H1 (cell line): ENCODE data around the gene ZNF490. TPM values are rescaled to one million over a fixed set of nuclear protein-coding genes. Genes with fewer than 3 reads are reported as not detected.

Experiments used
- CTCF ChIA-PET: fragments of 300-600 bp; sonication (Branson Sonifier 250); formaldehyde crosslinking; loops from one replicate; lab custom pipeline; 2021; ENCODE audit not compliant: partially characterized antibody; lab: Charles Lee
- POLR2A ChIA-PET: fragments of 300-600 bp; sonication (Branson Sonifier 250); formaldehyde crosslinking; loops from one replicate; lab custom pipeline; 2021; ENCODE audit warnings: inconsistent platforms; ENCODE audit not compliant: partially characterized antibody; lab: Charles Lee
- DNase-seq, 2 experiments: peaks; one replicate each; pipeline versions ENCODE4 v3.0.0 to v3.0.0-alpha.2; 2010 to 2022; ENCODE audit warnings: low spot score in 2 of 2, low read depth in 1 of 2, mixed read lengths in 1 of 2
- FAIRE-seq: peaks from 2 replicates; lab custom pipeline; 2011; peaks lifted over from hg19 to GRCh38; lab: Jason Lieb, UNC
- H2AFZ ChIP-seq: 2 replicates; pipeline ENCODE4 v1.8.1; 2012; ENCODE audit warnings: low read length, inconsistent platforms
- H2AK5ac ChIP-seq: 2 replicates; pipeline ENCODE4 v1.6.1; 2013; ENCODE audit warnings: low read depth, low read length
- H2BK120ac ChIP-seq: replicated peaks from 2 replicates; pipeline ENCODE3; 2013; ENCODE audit warnings: low read depth, low read length, inconsistent platforms
- H2BK12ac ChIP-seq: 2 replicates; pipeline ENCODE4 v1.6.1; 2013; ENCODE audit warnings: low read depth, low read length
- H2BK15ac ChIP-seq: 2 replicates; pipeline ENCODE4 v1.6.1; 2013; ENCODE audit warnings: low read length
- H2BK20ac ChIP-seq: 2 replicates; pipeline ENCODE4 v1.6.1; 2013; ENCODE audit warnings: low read length
- H2BK5ac ChIP-seq: 2 replicates; pipeline ENCODE4 v1.6.1; 2013; ENCODE audit warnings: low read depth, low read length
- H3K14ac ChIP-seq: 2 replicates; pipeline ENCODE4 v1.6.1; 2013; ENCODE audit warnings: inconsistent platforms; ENCODE audit not compliant: insufficient read length
- H3K18ac ChIP-seq: 2 replicates; pipeline ENCODE4 v1.6.1; 2013; ENCODE audit warnings: low read length; ENCODE audit errors: extremely low read depth
- H3K23ac ChIP-seq: 2 replicates; pipeline ENCODE4 v1.6.1; 2013; ENCODE audit warnings: inconsistent platforms; ENCODE audit not compliant: insufficient read length
- H3K23me2 ChIP-seq: 2 replicates; pipeline ENCODE4 v1.6.1; 2013; ENCODE audit warnings: low read depth, low read length
- H3K27ac ChIP-seq: 2 replicates; pipeline ENCODE4 v1.6.1; 2011; ENCODE audit warnings: low read depth, low read length, inconsistent platforms
- H3K27me3 ChIP-seq, 4 experiments: replicated peaks in 1 of 4; 1 replicate in 1 of 4; 2 replicates in 3 of 4; pipeline versions ENCODE4 v1.6.1 to v1.8.1; 2011 to 2013; ENCODE audit warnings: low read length in 3 of 4, mild to moderate bottlenecking in 3 of 4, inconsistent platforms in 2 of 4, mixed read lengths in 2 of 4, moderate library complexity in 1 of 4; ENCODE audit not compliant: control insufficient read depth in 3 of 4, insufficient read depth in 3 of 4; ENCODE audit errors: extremely low read depth in 1 of 4
- H3K36me3 ChIP-seq, 4 experiments: 2 replicates each; pipeline versions ENCODE4 v1.6.1 to v1.8.1; 2011 to 2013; ENCODE audit warnings: mild to moderate bottlenecking in 4 of 4, low read length in 3 of 4, moderate library complexity in 2 of 4, control low read depth in 1 of 4, inconsistent platforms in 1 of 4; ENCODE audit not compliant: insufficient read depth in 4 of 4, control insufficient read depth in 2 of 4
- H3K4ac ChIP-seq: replicated peaks from 2 replicates; pipeline ENCODE3; 2013; ENCODE audit warnings: low read length, low read depth, mixed read lengths, inconsistent platforms; ENCODE audit not compliant: insufficient read length
- H3K4me1 ChIP-seq, 4 experiments: replicated peaks in 1 of 4; 1 replicate in 1 of 4; 2 replicates in 3 of 4; pipeline versions ENCODE4 v1.6.1 to v1.8.1; 2011 to 2013; ENCODE audit warnings: low read length in 3 of 4, inconsistent platforms in 2 of 4, mixed read lengths in 1 of 4; ENCODE audit not compliant: insufficient read depth in 4 of 4, control insufficient read depth in 3 of 4
- H3K4me2 ChIP-seq, 2 experiments: 2 replicates each; pipeline versions ENCODE4 v1.6.1 to v1.8.1; 2011 to 2013; ENCODE audit warnings: low read depth in 2 of 2, low read length in 2 of 2, control low read depth in 1 of 2, inconsistent platforms in 1 of 2, mild to moderate bottlenecking in 1 of 2; ENCODE audit not compliant: insufficient read depth in 1 of 2
- H3K4me3 ChIP-seq, 4 experiments: fragments of 200-600, 300-600 bp in 1 of 4; sonication (generic), shearing (Covaris generic), sonication (Bioruptor Twin) in 1 of 4; 2 replicates each; pipeline versions ENCODE4 v1.5.1 to v1.8.1; 2011 to 2016; ENCODE audit warnings: low read length in 4 of 4, low read depth in 3 of 4, control low read depth in 2 of 4, inconsistent platforms in 2 of 4, mild to moderate bottlenecking in 2 of 4, mixed read lengths in 1 of 4, moderate library complexity in 1 of 4; ENCODE audit not compliant: insufficient read depth in 2 of 4; ENCODE audit errors: extremely low read depth in 1 of 4
- H3K56ac ChIP-seq: replicated peaks from 2 replicates; pipeline ENCODE3; 2013; ENCODE audit warnings: low read depth, mild to moderate bottlenecking, mixed read lengths, low read length, inconsistent platforms; ENCODE audit not compliant: insufficient read length
- H3K79me1 ChIP-seq: 2 replicates; pipeline ENCODE4 v1.6.1; 2013; ENCODE audit warnings: low read depth, low read length, control low read depth
- H3K79me2 ChIP-seq, 2 experiments: 2 replicates each; pipeline versions ENCODE4 v1.6.1 to v1.8.1; 2012 to 2013; ENCODE audit warnings: low read length in 2 of 2, mild to moderate bottlenecking in 2 of 2, inconsistent platforms in 1 of 2; ENCODE audit not compliant: insufficient read depth in 2 of 2, control insufficient read depth in 1 of 2
- H3K9ac ChIP-seq, 4 experiments: replicated peaks in 1 of 4; 1 replicate in 1 of 4; 2 replicates in 3 of 4; pipeline versions ENCODE4 v1.6.1 to v1.8.1; 2011 to 2013; ENCODE audit warnings: low read depth in 3 of 4, low read length in 3 of 4, control low read depth in 2 of 4, mild to moderate bottlenecking in 2 of 4, moderate library complexity in 2 of 4, inconsistent platforms in 1 of 4; ENCODE audit errors: extremely low read depth in 1 of 4
- H3K9me3 ChIP-seq, 2 experiments: 2 replicates each; pipeline versions ENCODE4 v1.6.1 to v1.8.1; 2012 to 2013; ENCODE audit warnings: mild to moderate bottlenecking in 2 of 2, moderate library complexity in 2 of 2, control low read depth in 1 of 2, inconsistent platforms in 1 of 2, low read depth in 1 of 2, low read length in 1 of 2, mixed read lengths in 1 of 2; ENCODE audit not compliant: insufficient read depth in 2 of 2
- H4K20me1 ChIP-seq, 2 experiments: replicated peaks in 1 of 2; 2 replicates each; pipeline versions ENCODE3 to v1.8.1; 2011 to 2013; ENCODE audit warnings: inconsistent platforms in 2 of 2, low read length in 2 of 2, mild to moderate bottlenecking in 1 of 2; ENCODE audit not compliant: insufficient read depth in 2 of 2, control insufficient read depth in 1 of 2
- H4K5ac ChIP-seq: 2 replicates; pipeline ENCODE4 v1.6.1; 2013; ENCODE audit warnings: low read length, low read depth, mixed read lengths, inconsistent platforms; ENCODE audit not compliant: insufficient read length
- H4K8ac ChIP-seq: 2 replicates; pipeline ENCODE4 v1.8.0; 2013; ENCODE audit warnings: mild to moderate bottlenecking, moderate library complexity, low read length, inconsistent platforms; ENCODE audit not compliant: insufficient read depth; ENCODE audit errors: extremely low read depth
- H4K91ac ChIP-seq: replicated peaks from 2 replicates; pipeline ENCODE3; 2013; ENCODE audit warnings: low read length, mixed read lengths, inconsistent platforms; ENCODE audit not compliant: insufficient read length
- BCL11A ChIP-seq, 2 experiments: IDR thresholded peaks; one replicate each; pipeline ENCODE4 v1.6.1; 2011; ENCODE audit warnings: low read depth in 2 of 2, low read length in 2 of 2, mild to moderate bottlenecking in 2 of 2
- CBX8 ChIP-seq: fragments of 300-800, 300-1000 bp; sonication (generic); IDR thresholded peaks from 2 replicates; pipeline ENCODE4 v1.7.1; 2016; ENCODE audit warnings: low read depth, low read length, borderline replicate concordance
- EP300 ChIP-seq, 2 experiments: IDR thresholded peaks; 1 replicate in 1 of 2; 2 replicates in 1 of 2; pipeline ENCODE4 v1.6.1; 2011 to 2012; ENCODE audit warnings: low read depth in 2 of 2, low read length in 2 of 2, mild to moderate bottlenecking in 2 of 2, borderline replicate concordance in 1 of 2, inconsistent platforms in 1 of 2, moderate library complexity in 1 of 2
- FOSL1 ChIP-seq: IDR thresholded peaks from 2 replicates; pipeline ENCODE4 v1.6.1; 2011; ENCODE audit warnings: mild to moderate bottlenecking, low read depth, low read length, moderate library complexity; ENCODE audit not compliant: insufficient read depth
- KDM4A ChIP-seq: IDR thresholded peaks from one replicate; pipeline ENCODE4 v1.7.1; 2012; ENCODE audit warnings: low read depth, mild to moderate bottlenecking, moderate library complexity, low read length, inconsistent platforms; ENCODE audit not compliant: severe bottlenecking
- WGBS, 2 experiments: shearing (Covaris generic) in 1 of 2; methylation state at CpG; one replicate each; pipeline versions ENCODE4 v1.1.6 to v1.1.7; 2013 to 2015; ENCODE audit warnings: low lambda C conversion rate in 2 of 2, mixed read lengths in 2 of 2, inconsistent platforms in 1 of 2, low coverage in 1 of 2, missing lambda C conversion rate in 1 of 2; ENCODE audit not compliant: insufficient replicate concordance in 2 of 2, insufficient coverage in 1 of 2, insufficient read length in 1 of 2; ENCODE audit errors: extremely low coverage in 1 of 2, missing lambda C conversion rate in 1 of 2; 5-methylcytosine and 5-hydroxymethylcytosine counted together
- long read RNA-seq, 2 experiments: library from RNA in 1 of 2; library from capped mRNA in 1 of 2; stranded (forward); transcript quantifications; one replicate each; pipeline ENCODE4 v2.0.0, GENCODE V29; 2021; ENCODE audit warnings: inconsistent platforms in 1 of 2
- polyA minus RNA-seq, 3 experiments: library from RNA; depleted of rRNA, polyadenylated mRNA; stranded (reverse); fragments of >200 nt; gene quantifications; 1 replicate in 2 of 3; 2 replicates in 1 of 3; pipeline ENCODE4 v1.2.3, GENCODE V29; 2011
- polyA plus RNA-seq, 7 experiments: library from polyadenylated mRNA; depleted of rRNA in 3 of 7; stranded (reverse) in 5 of 7; unstranded in 2 of 7; fragments of >200 nt in 5 of 7; fragments of 200-250 nt in 2 of 7; gene quantifications; 1 replicate in 5 of 7; 2 replicates in 1 of 7; 4 replicates in 1 of 7; pipeline versions ENCODE4 v1.2.1 to v1.2.3, GENCODE V29; 2011 to 2013; ENCODE audit warnings: missing spikeins in 2 of 7, mixed read lengths in 2 of 7
- total RNA-seq: library from RNA; stranded (reverse); fragmentation: NEBNext Ultra II Directional; extraction: Animal tissue kit (Norgen Biotek cat#: 25700); gene quantifications from 2 replicates; pipeline ENCODE4 v1.2.1, GENCODE V29; 2021
- TF ChIP-seq, protein P1 (sequence below): IDR thresholded peaks from 2 replicates; pipeline ENCODE4 v1.6.1; 2012; ENCODE audit warnings: low read length, inconsistent platforms

ZNF490 gene
- total RNA-seq (9.0 TPM in 2 replicates), polyA plus RNA-seq (2011; rRNA removed) (1.6 and 1.7 TPM in 2 replicates), polyA minus RNA-seq (2011; rRNA and poly(A)+ RNA removed) (10.6 and 13.2 TPM in 2 replicates)
- polyA plus RNA-seq (2011; cell fraction: cytosol; rRNA removed) = 1.5 TPM
- polyA plus RNA-seq (2011; cell fraction: nucleus; rRNA removed) = 1.4 TPM
- polyA plus RNA-seq (2012, experiment 1 of 2) = 1.2 to 2.3 TPM (median 1.3 TPM) in 4 replicates
- polyA plus RNA-seq (2012, experiment 2 of 2) = 0.22 TPM
- 2.8 TPM for polyA plus RNA-seq (2013, experiment 1 of 2)
- 2.8 TPM for polyA plus RNA-seq (2013, experiment 2 of 2)
- polyA minus RNA-seq (2011; cell fraction: cytosol; rRNA and poly(A)+ RNA removed) = 6.1 TPM
- 15.6 TPM for polyA minus RNA-seq (2011; cell fraction: nucleus; rRNA and poly(A)+ RNA removed)
- long read RNA-seq, experiment 1 = 0 reads
- long read RNA-seq, experiment 2, partial matches to known transcripts = 0 of 1 reads
- long read RNA-seq, experiment 2, other reads (novel, unspliced or antisense) = 1 of 1 reads

DNA sequence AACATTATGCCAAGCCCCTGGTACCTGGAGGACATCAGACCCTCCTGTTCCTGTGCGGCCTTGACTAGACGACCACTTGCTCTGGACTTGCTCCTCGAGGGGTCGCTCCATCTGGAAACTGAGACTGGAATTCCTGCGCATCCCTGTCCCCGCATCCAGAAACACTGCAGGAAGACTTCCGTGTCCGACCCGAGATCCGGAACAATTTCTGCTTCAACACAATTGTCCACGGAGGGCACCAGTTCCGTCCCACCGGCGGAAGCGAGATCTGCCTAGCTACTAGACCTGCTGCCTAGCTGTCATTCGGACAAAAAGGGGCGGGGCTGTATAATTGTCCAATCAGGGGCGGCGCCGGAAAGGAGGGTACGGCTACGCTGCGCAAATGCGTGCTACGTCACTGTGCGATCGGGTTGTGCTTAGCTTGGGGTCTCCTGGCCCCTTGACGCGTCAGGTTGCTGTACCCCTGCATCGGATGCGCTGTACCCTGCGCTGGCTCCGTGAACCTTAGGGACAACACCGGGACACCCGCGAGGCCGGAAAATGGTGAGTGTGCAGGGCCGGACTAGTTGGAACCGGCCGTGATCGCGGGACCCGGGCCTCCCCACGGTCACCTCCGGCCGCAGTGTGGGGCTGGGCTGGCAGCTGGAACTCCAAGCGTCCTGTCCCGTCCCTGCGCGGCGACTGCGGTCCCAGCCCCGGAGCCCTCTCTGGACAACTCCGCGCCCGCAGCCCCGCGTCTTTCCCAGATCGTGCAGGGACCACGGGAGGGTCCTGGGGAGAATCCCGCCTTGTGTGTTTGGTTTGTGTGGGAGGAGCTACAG, at the start of gene ZNF490, which contains the start of gene ZNF791:
Gene ZNF490, minus strand, starts transcription at position 274 of the 821 bp plus-strand sequence. Its CDS starts 133 bp downstream, at position 141.
Gene ZNF791, plus strand, starts transcription at position 381 of the 821 bp plus-strand sequence. Its CDS starts 160 bp downstream, at position 541.
- CTCF ChIA-PET = interaction anchor here (0.6 to 1.5 kb wide), 7 partner anchors 29 to 307 kb away, joined by 3 to 6 read pairs (median 3); no protein-coding TSS in a partner anchor
- no peak within 1 kb of the TSS for H3K4ac ChIP-seq
- POLR2A ChIA-PET = interaction anchor here (0.6 to 1.6 kb wide), 20 partner anchors 8 to 1228 kb away, joined by 3 to 12 read pairs (median 4); partner anchors contain the start of genes DHPS, MAN2B1, WDR83 and ZNF442
- peaks cover 3% of the 10 kb centered on the region; the same call in 1 of the 2 replicates for H3K79me1 ChIP-seq
- H2AFZ ChIP-seq = peak within 1 kb of the TSS; percentile 63
- H3K27me3 ChIP-seq = no peaks in the 10 kb centered on the region
- peak within 1 kb of the TSS; percentile 7 for H4K5ac ChIP-seq
- no peak within 1 kb of the TSS for H2BK20ac ChIP-seq
- no peak within 1 kb of the TSS for H2AK5ac ChIP-seq
- peaks cover 0 to 2% (median 0%) of the 10 kb centered on the region in 4 experiments; a peak in 1 of 7 replicates for H3K4me1 ChIP-seq
- H2BK120ac ChIP-seq = no peak within 1 kb of the TSS
- H3K9me3 ChIP-seq = no peaks in the 10 kb centered on the region
- H3K18ac ChIP-seq = peak within 1 kb of the TSS; percentile 56; the same call in 1 of the 2 replicates
- peak within 1 kb of the TSS; percentile 24 for H3K56ac ChIP-seq
- peak within 1 kb of the TSS; percentile 64 to 85 for H3K4me2 ChIP-seq
- 2% methylated on average over 52 of the region's 61 CpGs; no CpG with 5 or more reads in 1 of the 2 experiments for WGBS, 2 experiments
- peaks cover under 1 to 2% of the 10 kb centered on the region in 2 experiments for H4K20me1 ChIP-seq
- no peak within 1 kb of the TSS for H2BK12ac ChIP-seq
- peaks cover 3 to 48% of the 10 kb centered on the region in 2 experiments; a peak in 3 of 4 replicates for H3K79me2 ChIP-seq
- H4K91ac ChIP-seq = peak within 1 kb of the TSS; percentile 8
- peak within 1 kb of the TSS; percentile 78 to 86 (median 82) for H3K9ac ChIP-seq
- DNase-seq (peak; percentile 85 to 97), FAIRE-seq (peak; percentile 76)
- no peak within 1 kb of the TSS for H2BK15ac ChIP-seq
- no peak within 1 kb of the TSS for H3K14ac ChIP-seq
- peak within 1 kb of the TSS; percentile 50 to 96 (median 82) for H3K4me3 ChIP-seq
- H3K36me3 ChIP-seq = peaks cover 2 to 10% (median 6%) of the 10 kb centered on the region in 4 experiments; a peak in 6 of 8 replicates
- peak within 1 kb of the TSS; percentile 77 for H2BK5ac ChIP-seq
- H3K23me2 ChIP-seq = no peaks in the 10 kb centered on the region
- peak within 1 kb of the TSS; percentile 90 for H4K8ac ChIP-seq
- no peak within 1 kb of the TSS for H3K23ac ChIP-seq
- peak within 1 kb of the TSS; percentile 89 for H3K27ac ChIP-seq
- TF ChIP-seq CBX8 (no peak), EP300 (IDR thresholded peaks at IDR 0.05; ENCODE audit: borderline replicate concordance in 1 of 2, low read depth in 2 of 2, low read length in 2 of 2) (peak in 1 of 2 experiments; percentile 29; a peak in 1 of 3 replicates), FOSL1 (no peak), KDM4A (peak; percentile 44), BCL11A (IDR thresholded peaks at IDR 0.05; ENCODE audit: low read depth in 2 of 2, low read length in 2 of 2) (no peak)
- TF ChIP-seq, protein P1, sequence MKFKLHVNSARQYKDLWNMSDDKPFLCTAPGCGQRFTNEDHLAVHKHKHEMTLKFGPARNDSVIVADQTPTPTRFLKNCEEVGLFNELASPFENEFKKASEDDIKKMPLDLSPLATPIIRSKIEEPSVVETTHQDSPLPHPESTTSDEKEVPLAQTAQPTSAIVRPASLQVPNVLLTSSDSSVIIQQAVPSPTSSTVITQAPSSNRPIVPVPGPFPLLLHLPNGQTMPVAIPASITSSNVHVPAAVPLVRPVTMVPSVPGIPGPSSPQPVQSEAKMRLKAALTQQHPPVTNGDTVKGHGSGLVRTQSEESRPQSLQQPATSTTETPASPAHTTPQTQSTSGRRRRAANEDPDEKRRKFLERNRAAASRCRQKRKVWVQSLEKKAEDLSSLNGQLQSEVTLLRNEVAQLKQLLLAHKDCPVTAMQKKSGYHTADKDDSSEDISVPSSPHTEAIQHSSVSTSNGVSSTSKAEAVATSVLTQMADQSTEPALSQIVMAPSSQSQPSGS = no peak
